GM11168 (cell line): ENCODE results near the gene GRIA1.

Experiments
- in situ Hi-C: fragments of 300-500 bp; cut with MboI; formaldehyde crosslinking; loops from one replicate; pipeline ENCODE4 v1.12.0; 2022; ENCODE audit warnings: low sequenced_read_pairs; ENCODE audit not compliant: unreplicated experiment

The GRIA1 gene

DNA sequence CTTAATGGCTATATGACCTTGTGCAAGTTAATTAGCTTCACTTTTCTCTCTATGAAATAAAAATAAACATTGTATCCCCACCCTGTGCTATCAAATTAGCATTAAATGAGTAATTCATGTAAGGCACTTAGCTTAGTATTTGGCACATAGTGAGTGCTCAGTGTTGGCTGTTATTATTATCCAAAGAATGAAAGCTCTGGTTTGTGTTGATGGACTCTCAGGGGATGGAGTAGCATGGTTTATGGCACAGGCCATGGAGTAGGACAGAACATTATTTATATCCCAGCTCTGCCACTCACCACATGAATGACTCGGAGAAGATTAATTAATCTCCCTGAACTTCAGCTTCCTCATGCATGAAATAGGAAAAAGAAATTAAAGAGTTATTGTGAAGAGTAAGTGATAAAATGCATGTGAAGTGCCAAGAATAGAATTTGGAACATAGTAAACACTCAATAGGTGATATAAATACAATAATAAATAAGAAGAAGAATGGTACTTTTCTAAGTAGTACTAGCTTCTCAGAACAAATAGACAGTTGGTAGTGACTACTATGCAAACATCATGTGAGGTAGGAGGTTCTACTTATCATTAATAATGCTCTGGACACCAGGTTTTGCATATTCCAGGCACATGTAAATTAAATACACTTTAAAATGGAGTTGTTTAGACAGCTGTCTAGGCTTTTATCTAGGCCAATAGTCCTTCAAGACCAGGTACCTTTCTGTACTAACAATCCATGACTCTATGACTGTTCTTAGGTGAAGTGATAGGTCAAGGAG is 146.4 kb downstream of the GRIA1 start:
- in situ Hi-C loops = no loop called here

GRCh38 chr5:153640293-153640692 is 149.8 kb downstream of the GRIA1 start:
- in situ Hi-C loops = no loop called here

DNA sequence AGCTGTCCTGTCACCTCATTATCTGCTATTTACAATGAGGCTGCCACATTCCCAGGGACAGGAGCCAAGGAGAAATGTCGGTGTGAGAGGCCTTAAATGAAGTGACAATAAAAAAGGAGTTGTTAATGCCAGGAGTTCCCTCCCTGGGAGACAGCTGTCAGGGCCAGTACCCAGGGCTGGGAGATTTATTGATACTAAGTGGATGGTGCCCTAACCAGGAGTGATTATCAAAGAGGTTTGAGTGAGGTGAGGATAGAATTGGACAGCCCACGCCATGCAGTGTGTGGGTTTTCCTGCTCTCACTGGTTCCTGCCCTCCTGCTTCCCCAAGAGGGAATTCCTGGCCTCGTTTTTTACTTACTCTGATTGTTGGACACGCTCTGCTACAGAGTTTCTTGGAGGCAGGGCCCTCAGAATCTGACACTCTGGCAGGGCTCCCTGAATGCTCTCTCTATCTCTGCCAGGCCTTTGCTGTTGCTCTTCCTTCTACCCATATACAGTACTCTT is 150.8 kb downstream of the GRIA1 start:
- in situ Hi-C loops = no loop called here

DNA sequence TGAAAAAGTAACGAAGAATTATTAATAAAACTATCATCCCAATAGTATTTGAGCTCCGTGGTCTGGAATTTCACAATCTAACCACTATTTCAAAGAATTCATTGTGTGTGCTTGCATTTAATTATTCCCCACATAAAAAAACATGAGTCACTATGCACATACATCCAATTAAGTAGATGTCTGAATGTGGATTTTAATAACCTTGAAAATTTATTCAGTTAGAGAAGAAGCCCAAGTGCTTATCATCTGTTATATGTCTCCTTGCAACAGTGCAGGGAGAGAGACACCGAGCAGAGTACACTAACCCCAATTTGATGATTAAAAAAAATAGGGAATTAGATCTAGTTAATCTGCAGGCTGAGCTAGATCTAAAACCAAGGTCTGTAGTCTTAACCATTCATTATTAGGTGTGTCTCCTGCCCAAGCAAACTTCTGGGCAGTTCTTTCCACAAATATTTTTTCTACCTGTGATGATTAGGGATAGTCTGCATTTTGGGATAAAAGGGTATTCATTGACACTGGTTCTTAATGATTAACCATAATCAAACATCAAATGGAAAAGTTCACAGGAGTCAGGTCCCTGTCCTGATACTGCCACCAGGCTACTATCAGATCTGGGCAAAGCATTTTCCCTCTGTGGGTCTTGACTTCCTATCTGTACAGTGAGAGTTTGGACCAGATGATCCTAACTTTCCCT is 164.2 kb downstream of the GRIA1 start:
- in situ Hi-C loops = no loop called here

GRCh38 chr5:153655201-153655510 is 164.7 kb downstream of the GRIA1 start:
- in situ Hi-C loops = no loop called here

DNA sequence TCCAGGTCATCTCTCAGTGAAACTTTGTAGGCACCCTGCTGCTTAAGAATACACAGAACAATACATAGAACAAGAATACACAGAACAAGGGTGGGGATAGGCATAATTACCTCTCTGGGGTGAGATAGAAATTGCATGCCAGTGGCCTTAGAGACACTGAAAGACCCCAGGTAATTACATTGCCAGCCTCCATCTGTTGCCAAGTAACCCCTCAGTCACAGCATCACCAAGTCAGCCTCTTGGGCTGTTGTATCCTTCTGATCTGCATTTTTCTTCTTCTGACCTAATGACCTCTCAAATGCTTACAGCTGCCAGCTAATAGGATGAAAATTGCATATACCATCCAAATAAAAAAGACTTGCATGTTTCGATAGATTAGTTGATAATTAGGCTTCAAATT is 167.7 kb downstream of the GRIA1 start:
- in situ Hi-C loops = no loop called here

- in situ Hi-C loops = no loop called here
These were observed 168.1 kb downstream of the GRIA1 start for GRCh38 chr5:153658606-153659005.

DNA sequence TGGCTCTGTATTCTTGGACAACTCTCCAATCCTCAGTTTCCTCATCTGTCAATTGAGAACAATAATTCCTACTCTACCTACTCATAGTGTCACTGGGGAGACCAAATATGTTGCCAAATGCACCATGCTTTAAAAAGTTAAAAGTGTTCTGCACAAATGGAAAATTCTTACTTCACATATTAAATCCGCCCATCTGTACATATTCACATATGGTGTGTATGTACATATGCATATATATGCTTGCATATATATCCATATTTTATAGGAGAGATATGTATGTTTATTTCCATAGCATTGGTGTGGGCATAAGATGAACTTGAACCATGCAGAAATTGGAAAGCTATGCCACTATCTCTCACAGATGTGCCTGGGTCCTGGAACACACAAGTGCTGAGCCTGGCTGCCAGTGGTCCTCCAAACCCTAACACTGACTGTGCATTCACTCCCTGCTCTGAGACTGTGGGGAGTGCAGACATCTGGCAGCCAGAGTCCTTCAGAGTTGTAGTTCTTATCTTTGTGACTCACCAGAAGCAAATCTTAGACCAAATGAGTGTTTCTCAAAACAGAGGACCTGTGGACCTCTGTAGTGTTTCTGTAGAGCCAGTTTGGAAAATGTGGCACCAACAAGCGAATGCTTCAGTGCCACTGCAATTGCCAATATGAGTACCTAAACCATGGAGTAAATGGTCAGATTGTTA is 168.7 kb downstream of the GRIA1 start:
- in situ Hi-C loops = no loop called here

- in situ Hi-C loops = no loop called here
These were observed 170.4 kb downstream of the GRIA1 start for GRCh38 chr5:153660919-153661318.

GRCh38 chr5:153661897-153662296 is 171.4 kb downstream of the GRIA1 start:
- in situ Hi-C loops = no loop called here

DNA sequence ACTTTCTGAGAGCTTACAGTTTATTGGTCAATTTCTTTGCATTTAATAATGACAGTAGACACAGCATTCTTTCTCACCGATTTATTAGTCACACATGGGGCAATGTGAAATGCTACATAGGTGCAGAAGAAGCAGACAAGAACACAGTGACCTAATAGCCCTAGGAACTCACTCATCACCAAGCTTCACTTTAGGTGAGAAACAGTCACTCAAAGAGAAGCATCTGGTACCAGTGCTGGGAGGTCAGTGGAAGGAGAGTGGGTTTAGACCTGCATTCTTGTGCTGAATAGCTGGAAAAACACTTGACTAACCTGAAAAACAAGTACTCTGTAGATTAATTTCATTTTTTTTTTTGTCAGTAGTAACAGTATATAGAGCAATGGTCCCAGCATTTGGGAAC is 179.6 kb downstream of the GRIA1 start:
- in situ Hi-C loops = no loop called here

GRCh38 chr5:153671653-153672346 is 181.3 kb downstream of the GRIA1 start:
- in situ Hi-C loops = no loop called here

GRCh38 chr5:153672347-153673090 is 182.0 kb downstream of the GRIA1 start:
- in situ Hi-C loops = no loop called here

- in situ Hi-C loops = no loop called here
These were observed 183.9 kb downstream of the GRIA1 start for GRCh38 chr5:153674356-153674755.

DNA sequence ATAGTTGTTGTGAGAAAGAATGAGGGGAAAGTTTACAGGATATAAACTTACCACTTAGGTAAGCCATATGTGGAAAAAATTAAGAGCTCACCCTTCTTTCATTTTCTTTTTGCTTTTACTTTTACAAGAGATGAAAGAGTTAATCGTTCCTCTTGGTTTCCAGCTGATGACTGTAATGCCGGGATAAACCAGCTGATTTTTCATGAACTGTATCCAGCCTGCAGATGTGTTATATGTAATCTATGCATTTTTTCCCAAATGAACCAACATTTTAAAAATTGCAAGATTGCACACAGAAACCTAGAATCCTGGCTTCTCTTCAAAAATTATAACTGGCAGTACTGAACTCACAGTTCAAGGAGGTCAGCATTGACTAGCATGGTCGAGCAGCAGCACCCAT is 185.9 kb downstream of the GRIA1 start:
- in situ Hi-C loops = no loop called here

- in situ Hi-C loops = no loop called here
These were observed 186.4 kb downstream of the GRIA1 start for GRCh38 chr5:153676821-153677220.

DNA sequence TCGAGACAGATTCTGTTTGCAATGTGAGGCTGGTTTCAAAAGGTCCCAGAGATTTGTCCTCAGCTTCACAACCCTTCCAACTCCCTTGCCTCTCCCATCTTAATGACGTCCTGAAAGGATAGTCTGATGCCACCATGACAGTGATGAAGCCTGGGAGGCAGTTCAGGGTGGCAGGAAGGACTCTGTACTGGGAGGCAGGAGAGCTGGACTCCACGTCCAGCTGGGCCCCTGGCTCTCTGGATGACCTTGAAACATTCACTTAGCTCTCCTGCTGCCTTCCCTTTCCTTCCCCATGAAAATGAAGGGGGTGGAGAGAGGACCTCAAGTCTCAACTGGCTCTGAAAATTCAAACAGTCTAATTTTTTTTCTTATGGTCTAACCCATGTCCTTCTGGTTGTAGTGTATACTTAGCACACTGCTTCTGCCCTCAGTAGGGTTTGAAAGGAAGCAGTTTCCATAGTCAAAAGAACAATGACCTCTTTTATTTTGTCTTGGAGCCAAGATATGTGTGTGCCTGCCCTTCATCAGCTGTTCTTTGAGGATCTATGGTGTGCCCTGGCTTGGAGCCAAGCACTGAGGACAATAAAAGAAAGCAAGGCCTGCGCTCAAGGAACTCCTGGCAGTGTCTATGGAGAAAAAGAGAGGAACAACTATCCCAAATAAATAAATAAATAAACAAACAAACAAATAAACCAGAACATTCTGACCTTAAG is 188.3 kb downstream of the GRIA1 start:
- in situ Hi-C loops = no loop called here

DNA sequence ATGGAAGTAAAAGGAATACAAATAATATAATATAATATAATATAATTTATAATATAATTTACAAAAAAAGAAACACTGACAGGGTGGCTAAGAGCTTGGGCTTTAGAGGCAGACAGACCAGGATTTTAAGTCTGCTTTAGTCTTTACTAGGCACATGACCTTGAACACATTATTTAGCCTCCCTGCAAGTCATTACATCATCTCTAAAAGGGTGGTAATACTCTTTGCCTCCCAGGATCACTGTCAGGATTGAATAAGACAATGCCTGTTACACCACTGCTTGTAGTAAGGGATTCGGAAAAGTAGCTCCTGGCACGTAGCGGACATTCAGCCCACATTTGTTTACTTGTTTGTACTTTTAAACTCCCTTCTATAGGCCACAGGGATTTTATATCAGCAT is 199.8 kb downstream of the GRIA1 start:
- in situ Hi-C loops = no loop called here

DNA sequence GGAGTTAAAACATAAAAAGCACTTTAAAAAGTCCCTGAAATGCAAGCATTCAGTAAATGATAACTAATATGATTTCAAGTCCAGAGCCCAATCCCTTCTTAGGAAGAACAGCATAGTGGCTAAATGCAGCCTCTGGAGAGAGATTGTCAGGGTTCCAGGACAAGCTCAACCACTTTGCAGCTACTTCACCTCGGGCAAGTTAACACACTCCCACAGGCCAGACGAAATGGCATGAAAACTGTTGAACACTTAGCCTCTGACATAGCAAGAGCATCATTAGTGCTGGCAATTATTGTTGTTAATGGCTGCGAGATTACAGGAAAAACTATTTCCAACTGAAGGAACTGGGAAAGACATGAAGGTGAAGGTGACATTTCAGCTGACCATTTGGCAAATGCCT is 205.8 kb downstream of the GRIA1 start:
- in situ Hi-C loops = no loop called here
